IMR-90 (cell line): Measurements from ENCODE around the gene PTPRCAP. TPM values are rescaled to one million over a fixed set of nuclear protein-coding genes. Genes with fewer than 3 reads are reported as not detected.
"Not testable (repeated sequence)": the region's sequence is repeated elsewhere in the genome, so short reads cannot be mapped to it uniquely, and the experiment has no call there.

Source experiments
- ATAC-seq: fragments of 200-7000 bp; cut with Tn5 transposase; 2 replicates; pipeline ENCODE4 v1.9.1; 2020; ENCODE audit warnings: low read depth, mild to moderate bottlenecking, moderate library complexity
- BruUV-seq: library from RNA; stranded (reverse); fragments of 400-500 nt; replicated peaks from 2 replicates; lab custom pipeline; 2021; lab: Mats Ljungman, UMichigan
- CTCF ChIA-PET: fragments of 300-600 bp; formaldehyde crosslinking; extraction: SDS; loops from one replicate; lab custom pipeline; 2021; ENCODE audit warnings: antibody characterized with exemption; lab: Yijun Ruan, JAX
- POLR2A ChIA-PET: fragments of 300-600 bp; sonication (Branson Sonifier 250); formaldehyde crosslinking; loops from one replicate; lab custom pipeline; 2022; ENCODE audit warnings: antibody characterized with exemption; ENCODE audit not compliant: unreplicated experiment; lab: Charles Lee
- DNase-seq: peaks from one replicate; pipeline ENCODE4 v3.0.0; 2013
- H2AFZ ChIP-seq: replicated peaks from 2 replicates; pipeline ENCODE3; 2013; ENCODE audit warnings: low read length, mild to moderate bottlenecking; ENCODE audit not compliant: poor library complexity
- H2AK5ac ChIP-seq: 2 replicates; pipeline ENCODE4 v1.6.1; 2013; ENCODE audit warnings: low read depth, low read length, inconsistent platforms
- H2AK9ac ChIP-seq: replicated peaks from 2 replicates; pipeline ENCODE3; 2013; ENCODE audit warnings: mild to moderate bottlenecking, low read depth, low read length, moderate library complexity; ENCODE audit not compliant: poor library complexity
- H2BK120ac ChIP-seq: 2 replicates; pipeline ENCODE4 v1.6.1; 2013; ENCODE audit warnings: low read depth, low read length, inconsistent platforms
- H2BK15ac ChIP-seq: 3 replicates; pipeline ENCODE4 v1.6.1; 2013; ENCODE audit warnings: low read depth, low read length, inconsistent platforms
- H2BK20ac ChIP-seq: 2 replicates; pipeline ENCODE4 v1.6.1; 2013; ENCODE audit warnings: low read depth, mild to moderate bottlenecking, inconsistent platforms, low read length, moderate library complexity
- H2BK5ac ChIP-seq: 2 replicates; pipeline ENCODE4 v1.6.1; 2013; ENCODE audit warnings: mild to moderate bottlenecking, low read depth, low read length, inconsistent platforms; ENCODE audit not compliant: poor library complexity, severe bottlenecking
- H3K14ac ChIP-seq: replicated peaks from 2 replicates; pipeline ENCODE4 v1.6.1; 2013; ENCODE audit warnings: low read depth, low read length, inconsistent platforms
- H3K18ac ChIP-seq: 2 replicates; pipeline ENCODE4 v1.6.1; 2013; ENCODE audit warnings: low read depth, low read length, control low read depth
- H3K23ac ChIP-seq: 2 replicates; pipeline ENCODE4 v1.6.1; 2013; ENCODE audit warnings: low read depth, low read length, inconsistent platforms
- H3K27ac ChIP-seq: 2 replicates; pipeline ENCODE4 v1.5.1; 2013; ENCODE audit warnings: mild to moderate bottlenecking, control low read depth, low read length; ENCODE audit not compliant: insufficient read depth
- H3K27me3 ChIP-seq: 2 replicates; pipeline ENCODE4 v1.6.1; 2013; ENCODE audit warnings: low read length; ENCODE audit not compliant: control insufficient read depth, insufficient read depth
- H3K36me3 ChIP-seq: 2 replicates; pipeline ENCODE4 v1.6.1; 2013; ENCODE audit warnings: low read length, mixed read lengths; ENCODE audit not compliant: control insufficient read depth, insufficient read depth
- H3K4ac ChIP-seq: 2 replicates; pipeline ENCODE4 v1.6.1; 2013; ENCODE audit warnings: low read depth, low read length, inconsistent platforms
- H3K4me1 ChIP-seq: 2 replicates; pipeline ENCODE4 v1.6.1; 2013; ENCODE audit warnings: low read length, mixed read lengths; ENCODE audit not compliant: control insufficient read depth, insufficient read depth
- H3K4me2 ChIP-seq: 2 replicates; pipeline ENCODE4 v1.6.1; 2013; ENCODE audit warnings: low read depth, mild to moderate bottlenecking, control low read depth, low read length, moderate library complexity
- H3K4me3 ChIP-seq: 2 replicates; pipeline ENCODE4 v1.5.1; 2013; ENCODE audit warnings: low read depth, mild to moderate bottlenecking, control low read depth, low read length, moderate library complexity; ENCODE audit not compliant: insufficient read depth
- H3K56ac ChIP-seq: 2 replicates; pipeline ENCODE4 v1.6.1; 2013; ENCODE audit warnings: low read length, inconsistent platforms; ENCODE audit not compliant: insufficient read depth; ENCODE audit errors: extremely low read depth
- H3K79me1 ChIP-seq, 2 experiments: 2 replicates each; pipeline ENCODE4 v1.6.1; 2013; ENCODE audit warnings: low read length in 2 of 2, inconsistent platforms in 1 of 2, low read depth in 1 of 2
- H3K9ac ChIP-seq: 2 replicates; pipeline ENCODE4 v1.6.1; 2013; ENCODE audit warnings: low read depth, low read length, control low read depth
- H3K9me1 ChIP-seq: 2 replicates; pipeline ENCODE4 v1.6.1; 2013; ENCODE audit warnings: low read length, inconsistent platforms; ENCODE audit not compliant: insufficient read depth
- H3K9me3 ChIP-seq: 2 replicates; pipeline ENCODE4 v1.6.1; 2013; ENCODE audit warnings: low read length; ENCODE audit not compliant: control insufficient read depth, insufficient read depth
- H4K20me1 ChIP-seq: 2 replicates; pipeline ENCODE4 v1.6.1; 2013; ENCODE audit warnings: low read length, inconsistent platforms; ENCODE audit not compliant: insufficient read depth
- H4K5ac ChIP-seq: 2 replicates; pipeline ENCODE4 v1.6.1; 2013; ENCODE audit warnings: mild to moderate bottlenecking, low read depth, low read length, control low read depth
- H4K8ac ChIP-seq, 2 experiments: 2 replicates each; pipeline ENCODE4 v1.6.1; 2013; ENCODE audit warnings: low read depth in 2 of 2, low read length in 2 of 2, control low read depth in 1 of 2, inconsistent platforms in 1 of 2
- H4K91ac ChIP-seq: 2 replicates; pipeline ENCODE4 v1.6.1; 2013; ENCODE audit warnings: low read depth, low read length, inconsistent platforms; ENCODE audit not compliant: insufficient read depth
- WGBS, 2 experiments: methylation state at CpG; one replicate each; pipeline versions ENCODE4 v1.1.5 to v1.1.7; 2013; ENCODE audit warnings: missing lambda C conversion rate in 2 of 2; ENCODE audit not compliant: insufficient read length in 1 of 2; ENCODE audit errors: extremely low coverage in 2 of 2; 5-methylcytosine and 5-hydroxymethylcytosine counted together
- dilution Hi-C: fragments of 300-500 bp; cut with HindIII; formaldehyde crosslinking; loops from one replicate; pipeline ENCODE4 v1.14.3; 2018; ENCODE audit warnings: low sequenced_read_pairs; ENCODE audit not compliant: unreplicated experiment
- in situ Hi-C: fragments of 300-500 bp; cut with MboI; formaldehyde crosslinking; loops from 3 replicates; pipeline ENCODE4 v1.14.3; 2019; ENCODE audit warnings: low sequenced_read_pairs, inconsistent platforms, mixed read lengths
- intact Hi-C: fragments of 100-400 bp; cut with micrococcal nuclease; formaldehyde crosslinking; loops from 2 replicates; pipeline ENCODE4 v1.10.0; 2022
- polyA plus RNA-seq, 3 experiments: library from polyadenylated mRNA; depleted of rRNA; stranded (reverse); fragments of >200 nt; gene quantifications; 2 replicates each; pipeline ENCODE4 v1.2.3, GENCODE V29; 2012; ENCODE audit warnings: low replicate concordance in 1 of 3
- total RNA-seq: library from RNA; depleted of rRNA; stranded (reverse); fragments of >200 nt; gene quantifications from 2 replicates; pipeline ENCODE4 v1.2.3, GENCODE V29; 2012

Gene PTPRCAP
- total and polyA plus RNA-seq, 2 of the 4 experiments (the other 2 are of a cell fraction), result 0.24 TPM; not detected in 1

GRCh38 chr11:67403085-67403484 is 34.4 kb downstream of the PTPRCAP start:
- POLR2A ChIA-PET, H3K56ac ChIP-seq, H2AFZ ChIP-seq, dilution Hi-C loops, intact Hi-C loops, H3K23ac ChIP-seq, H2BK120ac ChIP-seq, H3K4me3 ChIP-seq, H3K18ac ChIP-seq, H2BK20ac ChIP-seq, H4K91ac ChIP-seq, H2AK9ac ChIP-seq, CTCF ChIA-PET, H3K9ac ChIP-seq, H3K9me3 ChIP-seq, H2BK15ac ChIP-seq, in situ Hi-C loops, H3K4me2 ChIP-seq, H3K9me1 ChIP-seq, H2BK5ac ChIP-seq, ATAC-seq, H4K5ac ChIP-seq, H3K14ac ChIP-seq, H3K4ac ChIP-seq, H2AK5ac ChIP-seq, DNase-seq, BruUV-seq, H3K27ac ChIP-seq: not testable (repeated sequence)
- Histone ChIP-seq H3K27me3 (peaks cover 10% of the 10 kb centered on the region), H4K20me1 (peaks cover 26% of the 10 kb centered on the region), H4K8ac (peak overlapping the region in 1 of 2 experiments; percentile 23; a peak in 2 of 4 replicates), H3K79me1 (peaks cover 17 to 28% of the 10 kb centered on the region in 2 experiments; a peak in 3 of 4 replicates), H3K36me3 (peaks cover 23% of the 10 kb centered on the region), H3K4me1 (peaks cover 13% of the 10 kb centered on the region)
- WGBS, 2 experiments, result 89% methylated on average over 3 of the region's 9 CpGs; no CpG with 5 or more reads in 1 of the 2 experiments

GRCh38 chr11:67402192-67402839 is 35.2 kb downstream of the PTPRCAP start:
- H2AK5ac ChIP-seq, result peak overlapping the region; percentile 95
- DNase-seq, H3K9me3 ChIP-seq, ATAC-seq, BruUV-seq, in situ Hi-C loops, H3K9me1 ChIP-seq, dilution Hi-C loops, H2BK20ac ChIP-seq, H3K27me3 ChIP-seq, intact Hi-C loops: not testable (repeated sequence)
- H3K14ac ChIP-seq, result peak overlapping the region; percentile 99
- peak overlapping the region; percentile 97 for H2AK9ac ChIP-seq
- POLR2A ChIA-PET, result interaction anchor here (0.6 to 0.9 kb wide), 3 partner anchors 11 to 132 kb away, joined by 3 to 4 read pairs (median 3); no protein-coding TSS in a partner anchor
- peak overlapping the region; percentile 94 for H2BK5ac ChIP-seq
- peak overlapping the region; percentile 97 to 100 for H4K8ac ChIP-seq
- peak overlapping the region; percentile 72; the same call in 1 of the 3 replicates for H2BK15ac ChIP-seq
- peak overlapping the region; percentile 96 for H3K4me2 ChIP-seq
- peak overlapping the region; percentile 97 for H3K4ac ChIP-seq
- peak overlapping the region; percentile 92 for H4K91ac ChIP-seq
- peak overlapping the region; percentile 91 for H2BK120ac ChIP-seq
- CTCF ChIA-PET, result interaction anchor here (0.9 to 1.5 kb wide), 4 partner anchors 10 to 67 kb away, joined by 3 to 7 read pairs (median 6); partner anchors contain the start of genes RAD9A and TMEM134
- peaks cover 31% of the 10 kb centered on the region for H3K36me3 ChIP-seq
- H4K20me1 ChIP-seq, result peaks cover 30% of the 10 kb centered on the region
- peak overlapping the region; percentile 99 for H2AFZ ChIP-seq
- H3K4me3 ChIP-seq, result peak overlapping the region; percentile 48; the same call in 1 of the 2 replicates
- WGBS, 2 experiments, result 38% methylated on average over 5 of the region's 19 CpGs; no CpG with 5 or more reads in 1 of the 2 experiments
- peaks cover 17 to 35% of the 10 kb centered on the region in 2 experiments; a peak in 3 of 4 replicates for H3K79me1 ChIP-seq
- H3K9ac ChIP-seq, result peak overlapping the region; percentile 86
- H3K18ac ChIP-seq, result peak overlapping the region; percentile 99
- peak overlapping the region; percentile 78 for H3K23ac ChIP-seq
- H3K27ac ChIP-seq, result peak overlapping the region; percentile 95
- peak overlapping the region; percentile 90 for H3K56ac ChIP-seq
- H4K5ac ChIP-seq, result peak overlapping the region; percentile 100
- peaks cover 13% of the 10 kb centered on the region for H3K4me1 ChIP-seq
